WTC11 (cell line): ENCODE data around the gene HSF2BP. TPM values are rescaled to one million over a fixed set of nuclear protein-coding genes. Genes with fewer than 3 reads are reported as not detected.
A peak's percentile ranks its signal among the peaks of the same experiment; 100 is the strongest.

Experiments used
- CREM ChIP-seq: sonication (generic); formaldehyde crosslinking; IDR thresholded peaks from 2 replicates; pipeline ENCODE4 v1.8.1; 2022; ENCODE audit warnings: mild to moderate bottlenecking, missing genetic modification reagents, moderate library complexity
- ESRRA ChIP-seq: sonication (generic); formaldehyde crosslinking; IDR thresholded peaks from 2 replicates; pipeline ENCODE4 v1.8.1; 2022; ENCODE audit warnings: mild to moderate bottlenecking, missing genetic modification reagents, borderline replicate concordance
- JUN ChIP-seq: sonication (generic); formaldehyde crosslinking; IDR thresholded peaks from 2 replicates; pipeline ENCODE4 v1.8.0; 2023; ENCODE audit warnings: mild to moderate bottlenecking, missing genetic modification reagents
- PRRX2 ChIP-seq: fragments of 250-450 bp; sonication (Bioruptor Pico); IDR thresholded peaks from 2 replicates; pipeline ENCODE4 v1.8.0; 2021; ENCODE audit warnings: mild to moderate bottlenecking
- SOX15 ChIP-seq: fragments of 250-450 bp; sonication (Bioruptor Pico); IDR thresholded peaks from 2 replicates; pipeline ENCODE4 v1.9.0; 2021; ENCODE audit warnings: mild to moderate bottlenecking
- ZNF232 ChIP-seq: sonication (generic); formaldehyde crosslinking; IDR thresholded peaks from 2 replicates; pipeline ENCODE4 v1.8.0; 2022; ENCODE audit warnings: mild to moderate bottlenecking, missing genetic modification reagents
- ZNF263 ChIP-seq: sonication (generic); formaldehyde crosslinking; IDR thresholded peaks from 2 replicates; pipeline ENCODE4 v1.8.1; 2022; ENCODE audit warnings: low read depth, mild to moderate bottlenecking, moderate library complexity, missing genetic modification reagents
- ZNF671 ChIP-seq: fragments of 250-450 bp; sonication (Bioruptor Pico); IDR thresholded peaks from 2 replicates; pipeline ENCODE4 v1.8.0; 2021; ENCODE audit warnings: mild to moderate bottlenecking
- total RNA-seq: library from RNA; stranded (reverse); gene quantifications from 3 replicates; pipeline ENCODE4 v1.2.3, GENCODE V29; 2021
- TF ChIP-seq, protein P1 (sequence below): sonication (generic); formaldehyde crosslinking; IDR thresholded peaks from 2 replicates; pipeline ENCODE4 v1.8.1; 2023; ENCODE audit warnings: mild to moderate bottlenecking, moderate library complexity, missing genetic modification reagents
- TF ChIP-seq, protein P2 (sequence below): sonication (generic); formaldehyde crosslinking; IDR thresholded peaks from 2 replicates; pipeline ENCODE4 v1.8.0; 2023; ENCODE audit warnings: missing genetic modification reagents, mild to moderate bottlenecking, borderline replicate concordance
- TF ChIP-seq, protein P3 (sequence below): fragments of 250-450 bp; sonication (Bioruptor Pico); IDR thresholded peaks from 2 replicates; pipeline ENCODE4 v1.9.0; 2021; ENCODE audit warnings: mild to moderate bottlenecking, borderline replicate concordance
- TF ChIP-seq, protein P4 (sequence below): sonication (generic); formaldehyde crosslinking; conservative IDR thresholded peaks from 2 replicates; pipeline ENCODE4 v1.8.1; 2023; ENCODE audit warnings: mild to moderate bottlenecking, low read depth, missing genetic modification reagents, moderate library complexity
- TF ChIP-seq, protein P5 (sequence below): fragments of 250-450 bp; sonication (Bioruptor Pico); IDR thresholded peaks from 2 replicates; pipeline ENCODE4 v1.9.0; 2021; ENCODE audit warnings: moderate library complexity, mild to moderate bottlenecking, inconsistent platforms, borderline replicate concordance
- TF ChIP-seq, protein P6 (sequence below): sonication (generic); formaldehyde crosslinking; IDR thresholded peaks from 2 replicates; pipeline ENCODE4 v1.8.1; 2022; ENCODE audit warnings: mild to moderate bottlenecking, moderate library complexity, missing genetic modification reagents
- TF ChIP-seq, protein P7 (sequence below): sonication (generic); formaldehyde crosslinking; IDR thresholded peaks from 2 replicates; pipeline ENCODE4 v1.8.1; 2023; ENCODE audit warnings: mild to moderate bottlenecking, missing genetic modification reagents, borderline replicate concordance
- TF ChIP-seq, protein P8 (sequence below): fragments of 250-450 bp; sonication (Bioruptor Pico); IDR thresholded peaks from 2 replicates; pipeline ENCODE4 v1.8.0; 2021; ENCODE audit warnings: mild to moderate bottlenecking

HSF2BP gene
- total RNA-seq, 1 experiment from 2014 or later = 1.1 TPM

DNA sequence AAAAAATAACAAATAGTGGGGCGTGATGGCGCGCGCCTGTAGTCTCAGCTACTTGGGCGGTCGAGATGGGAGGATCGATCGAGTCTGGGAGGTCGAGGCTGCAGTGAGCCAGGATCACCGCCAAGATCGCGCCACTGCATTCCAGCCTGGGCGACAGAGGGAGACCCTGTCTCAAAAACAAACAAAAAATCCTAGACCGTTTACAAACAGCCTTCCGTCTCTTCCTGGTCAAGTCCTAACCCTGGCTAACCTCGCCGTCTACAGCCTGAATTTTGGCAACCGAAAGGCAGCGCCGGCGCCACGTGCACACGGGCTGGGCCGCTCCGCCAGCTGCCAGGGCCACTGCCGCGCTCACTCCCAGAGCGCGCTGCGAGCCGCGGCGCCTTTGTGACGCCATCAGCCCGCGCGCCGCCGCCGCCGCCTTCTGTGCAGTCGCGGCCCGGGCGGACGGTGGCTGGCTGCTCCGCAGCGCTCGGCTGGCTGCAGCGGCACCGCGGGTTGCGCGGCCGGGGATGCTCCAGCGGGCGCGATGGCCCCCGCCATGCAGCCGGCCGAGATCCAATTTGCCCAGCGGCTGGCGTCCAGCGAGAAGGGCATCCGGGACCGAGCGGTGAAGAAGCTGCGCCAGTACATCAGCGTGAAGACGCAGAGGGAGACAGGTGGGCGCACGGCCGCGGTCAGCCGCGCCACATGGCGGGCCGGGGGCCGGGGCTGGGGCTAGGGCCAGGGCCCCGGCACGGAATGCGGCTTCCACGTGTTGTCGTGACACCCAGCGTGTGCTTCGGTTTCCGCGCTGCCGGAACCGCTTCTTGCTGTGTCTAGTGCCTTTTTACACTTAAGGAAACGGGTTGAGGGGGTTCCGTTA lies at the start of gene HSF2BP, which contains the start of gene RRP1B (continued):
- TF ChIP-seq, protein P1, sequence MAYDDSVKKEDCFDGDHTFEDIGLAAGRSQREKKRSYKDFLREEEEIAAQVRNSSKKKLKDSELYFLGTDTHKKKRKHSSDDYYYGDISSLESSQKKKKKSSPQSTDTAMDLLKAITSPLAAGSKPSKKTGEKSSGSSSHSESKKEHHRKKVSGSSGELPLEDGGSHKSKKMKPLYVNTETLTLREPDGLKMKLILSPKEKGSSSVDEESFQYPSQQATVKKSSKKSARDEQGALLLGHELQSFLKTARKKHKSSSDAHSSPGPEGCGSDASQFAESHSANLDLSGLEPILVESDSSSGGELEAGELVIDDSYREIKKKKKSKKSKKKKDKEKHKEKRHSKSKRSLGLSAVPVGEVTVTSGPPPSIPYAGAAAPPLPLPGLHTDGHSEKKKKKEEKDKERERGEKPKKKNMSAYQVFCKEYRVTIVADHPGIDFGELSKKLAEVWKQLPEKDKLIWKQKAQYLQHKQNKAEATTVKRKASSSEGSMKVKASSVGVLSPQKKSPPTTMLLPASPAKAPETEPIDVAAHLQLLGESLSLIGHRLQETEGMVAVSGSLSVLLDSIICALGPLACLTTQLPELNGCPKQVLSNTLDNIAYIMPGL (CRISPR knock-in tag) = peak; percentile 94
- TF ChIP-seq JUN (CRISPR knock-in tag) (peak; percentile 93), SOX15 (CRISPR knock-in tag) (no peak), ZNF263 (CRISPR knock-in tag) (no peak), CREM (CRISPR knock-in tag) (peak; percentile 99), ESRRA (CRISPR knock-in tag) (peak; percentile 97), ZNF232 (CRISPR knock-in tag) (peak; percentile 73; the same call in 1 of the 2 replicates), PRRX2 (CRISPR knock-in tag) (no peak), ZNF671 (no peak)
- TF ChIP-seq, protein P2, sequence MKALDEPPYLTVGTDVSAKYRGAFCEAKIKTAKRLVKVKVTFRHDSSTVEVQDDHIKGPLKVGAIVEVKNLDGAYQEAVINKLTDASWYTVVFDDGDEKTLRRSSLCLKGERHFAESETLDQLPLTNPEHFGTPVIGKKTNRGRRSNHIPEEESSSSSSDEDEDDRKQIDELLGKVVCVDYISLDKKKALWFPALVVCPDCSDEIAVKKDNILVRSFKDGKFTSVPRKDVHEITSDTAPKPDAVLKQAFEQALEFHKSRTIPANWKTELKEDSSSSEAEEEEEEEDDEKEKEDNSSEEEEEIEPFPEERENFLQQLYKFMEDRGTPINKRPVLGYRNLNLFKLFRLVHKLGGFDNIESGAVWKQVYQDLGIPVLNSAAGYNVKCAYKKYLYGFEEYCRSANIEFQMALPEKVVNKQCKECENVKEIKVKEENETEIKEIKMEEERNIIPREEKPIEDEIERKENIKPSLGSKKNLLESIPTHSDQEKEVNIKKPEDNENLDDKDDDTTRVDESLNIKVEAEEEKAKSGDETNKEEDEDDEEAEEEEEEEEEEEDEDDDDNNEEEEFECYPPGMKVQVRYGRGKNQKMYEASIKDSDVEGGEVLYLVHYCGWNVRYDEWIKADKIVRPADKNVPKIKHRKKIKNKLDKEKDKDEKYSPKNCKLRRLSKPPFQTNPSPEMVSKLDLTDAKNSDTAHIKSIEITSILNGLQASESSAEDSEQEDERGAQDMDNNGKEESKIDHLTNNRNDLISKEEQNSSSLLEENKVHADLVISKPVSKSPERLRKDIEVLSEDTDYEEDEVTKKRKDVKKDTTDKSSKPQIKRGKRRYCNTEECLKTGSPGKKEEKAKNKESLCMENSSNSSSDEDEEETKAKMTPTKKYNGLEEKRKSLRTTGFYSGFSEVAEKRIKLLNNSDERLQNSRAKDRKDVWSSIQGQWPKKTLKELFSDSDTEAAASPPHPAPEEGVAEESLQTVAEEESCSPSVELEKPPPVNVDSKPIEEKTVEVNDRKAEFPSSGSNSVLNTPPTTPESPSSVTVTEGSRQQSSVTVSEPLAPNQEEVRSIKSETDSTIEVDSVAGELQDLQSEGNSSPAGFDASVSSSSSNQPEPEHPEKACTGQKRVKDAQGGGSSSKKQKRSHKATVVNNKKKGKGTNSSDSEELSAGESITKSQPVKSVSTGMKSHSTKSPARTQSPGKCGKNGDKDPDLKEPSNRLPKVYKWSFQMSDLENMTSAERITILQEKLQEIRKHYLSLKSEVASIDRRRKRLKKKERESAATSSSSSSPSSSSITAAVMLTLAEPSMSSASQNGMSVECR = peak; percentile 96
- TF ChIP-seq, protein P3, sequence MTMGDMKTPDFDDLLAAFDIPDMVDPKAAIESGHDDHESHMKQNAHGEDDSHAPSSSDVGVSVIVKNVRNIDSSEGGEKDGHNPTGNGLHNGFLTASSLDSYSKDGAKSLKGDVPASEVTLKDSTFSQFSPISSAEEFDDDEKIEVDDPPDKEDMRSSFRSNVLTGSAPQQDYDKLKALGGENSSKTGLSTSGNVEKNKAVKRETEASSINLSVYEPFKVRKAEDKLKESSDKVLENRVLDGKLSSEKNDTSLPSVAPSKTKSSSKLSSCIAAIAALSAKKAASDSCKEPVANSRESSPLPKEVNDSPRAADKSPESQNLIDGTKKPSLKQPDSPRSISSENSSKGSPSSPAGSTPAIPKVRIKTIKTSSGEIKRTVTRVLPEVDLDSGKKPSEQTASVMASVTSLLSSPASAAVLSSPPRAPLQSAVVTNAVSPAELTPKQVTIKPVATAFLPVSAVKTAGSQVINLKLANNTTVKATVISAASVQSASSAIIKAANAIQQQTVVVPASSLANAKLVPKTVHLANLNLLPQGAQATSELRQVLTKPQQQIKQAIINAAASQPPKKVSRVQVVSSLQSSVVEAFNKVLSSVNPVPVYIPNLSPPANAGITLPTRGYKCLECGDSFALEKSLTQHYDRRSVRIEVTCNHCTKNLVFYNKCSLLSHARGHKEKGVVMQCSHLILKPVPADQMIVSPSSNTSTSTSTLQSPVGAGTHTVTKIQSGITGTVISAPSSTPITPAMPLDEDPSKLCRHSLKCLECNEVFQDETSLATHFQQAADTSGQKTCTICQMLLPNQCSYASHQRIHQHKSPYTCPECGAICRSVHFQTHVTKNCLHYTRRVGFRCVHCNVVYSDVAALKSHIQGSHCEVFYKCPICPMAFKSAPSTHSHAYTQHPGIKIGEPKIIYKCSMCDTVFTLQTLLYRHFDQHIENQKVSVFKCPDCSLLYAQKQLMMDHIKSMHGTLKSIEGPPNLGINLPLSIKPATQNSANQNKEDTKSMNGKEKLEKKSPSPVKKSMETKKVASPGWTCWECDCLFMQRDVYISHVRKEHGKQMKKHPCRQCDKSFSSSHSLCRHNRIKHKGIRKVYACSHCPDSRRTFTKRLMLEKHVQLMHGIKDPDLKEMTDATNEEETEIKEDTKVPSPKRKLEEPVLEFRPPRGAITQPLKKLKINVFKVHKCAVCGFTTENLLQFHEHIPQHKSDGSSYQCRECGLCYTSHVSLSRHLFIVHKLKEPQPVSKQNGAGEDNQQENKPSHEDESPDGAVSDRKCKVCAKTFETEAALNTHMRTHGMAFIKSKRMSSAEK (CRISPR knock-in tag) = peak; percentile 93
- TF ChIP-seq, protein P4, sequence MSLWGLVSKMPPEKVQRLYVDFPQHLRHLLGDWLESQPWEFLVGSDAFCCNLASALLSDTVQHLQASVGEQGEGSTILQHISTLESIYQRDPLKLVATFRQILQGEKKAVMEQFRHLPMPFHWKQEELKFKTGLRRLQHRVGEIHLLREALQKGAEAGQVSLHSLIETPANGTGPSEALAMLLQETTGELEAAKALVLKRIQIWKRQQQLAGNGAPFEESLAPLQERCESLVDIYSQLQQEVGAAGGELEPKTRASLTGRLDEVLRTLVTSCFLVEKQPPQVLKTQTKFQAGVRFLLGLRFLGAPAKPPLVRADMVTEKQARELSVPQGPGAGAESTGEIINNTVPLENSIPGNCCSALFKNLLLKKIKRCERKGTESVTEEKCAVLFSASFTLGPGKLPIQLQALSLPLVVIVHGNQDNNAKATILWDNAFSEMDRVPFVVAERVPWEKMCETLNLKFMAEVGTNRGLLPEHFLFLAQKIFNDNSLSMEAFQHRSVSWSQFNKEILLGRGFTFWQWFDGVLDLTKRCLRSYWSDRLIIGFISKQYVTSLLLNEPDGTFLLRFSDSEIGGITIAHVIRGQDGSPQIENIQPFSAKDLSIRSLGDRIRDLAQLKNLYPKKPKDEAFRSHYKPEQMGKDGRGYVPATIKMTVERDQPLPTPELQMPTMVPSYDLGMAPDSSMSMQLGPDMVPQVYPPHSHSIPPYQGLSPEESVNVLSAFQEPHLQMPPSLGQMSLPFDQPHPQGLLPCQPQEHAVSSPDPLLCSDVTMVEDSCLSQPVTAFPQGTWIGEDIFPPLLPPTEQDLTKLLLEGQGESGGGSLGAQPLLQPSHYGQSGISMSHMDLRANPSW (CRISPR knock-in tag) = no peak
- TF ChIP-seq, protein P5, sequence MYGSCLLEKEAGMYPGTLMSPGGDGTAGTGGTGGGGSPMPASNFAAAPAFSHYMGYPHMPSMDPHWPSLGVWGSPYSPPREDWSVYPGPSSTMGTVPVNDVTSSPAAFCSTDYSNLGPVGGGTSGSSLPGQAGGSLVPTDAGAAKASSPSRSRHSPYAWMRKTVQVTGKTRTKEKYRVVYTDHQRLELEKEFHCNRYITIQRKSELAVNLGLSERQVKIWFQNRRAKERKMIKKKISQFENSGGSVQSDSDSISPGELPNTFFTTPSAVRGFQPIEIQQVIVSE (CRISPR knock-in tag) = no peak
- TF ChIP-seq, protein P6, sequence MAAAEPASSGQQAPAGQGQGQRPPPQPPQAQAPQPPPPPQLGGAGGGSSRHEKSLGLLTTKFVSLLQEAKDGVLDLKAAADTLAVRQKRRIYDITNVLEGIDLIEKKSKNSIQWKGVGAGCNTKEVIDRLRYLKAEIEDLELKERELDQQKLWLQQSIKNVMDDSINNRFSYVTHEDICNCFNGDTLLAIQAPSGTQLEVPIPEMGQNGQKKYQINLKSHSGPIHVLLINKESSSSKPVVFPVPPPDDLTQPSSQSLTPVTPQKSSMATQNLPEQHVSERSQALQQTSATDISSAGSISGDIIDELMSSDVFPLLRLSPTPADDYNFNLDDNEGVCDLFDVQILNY = peak; percentile 97
- TF ChIP-seq, protein P7, sequence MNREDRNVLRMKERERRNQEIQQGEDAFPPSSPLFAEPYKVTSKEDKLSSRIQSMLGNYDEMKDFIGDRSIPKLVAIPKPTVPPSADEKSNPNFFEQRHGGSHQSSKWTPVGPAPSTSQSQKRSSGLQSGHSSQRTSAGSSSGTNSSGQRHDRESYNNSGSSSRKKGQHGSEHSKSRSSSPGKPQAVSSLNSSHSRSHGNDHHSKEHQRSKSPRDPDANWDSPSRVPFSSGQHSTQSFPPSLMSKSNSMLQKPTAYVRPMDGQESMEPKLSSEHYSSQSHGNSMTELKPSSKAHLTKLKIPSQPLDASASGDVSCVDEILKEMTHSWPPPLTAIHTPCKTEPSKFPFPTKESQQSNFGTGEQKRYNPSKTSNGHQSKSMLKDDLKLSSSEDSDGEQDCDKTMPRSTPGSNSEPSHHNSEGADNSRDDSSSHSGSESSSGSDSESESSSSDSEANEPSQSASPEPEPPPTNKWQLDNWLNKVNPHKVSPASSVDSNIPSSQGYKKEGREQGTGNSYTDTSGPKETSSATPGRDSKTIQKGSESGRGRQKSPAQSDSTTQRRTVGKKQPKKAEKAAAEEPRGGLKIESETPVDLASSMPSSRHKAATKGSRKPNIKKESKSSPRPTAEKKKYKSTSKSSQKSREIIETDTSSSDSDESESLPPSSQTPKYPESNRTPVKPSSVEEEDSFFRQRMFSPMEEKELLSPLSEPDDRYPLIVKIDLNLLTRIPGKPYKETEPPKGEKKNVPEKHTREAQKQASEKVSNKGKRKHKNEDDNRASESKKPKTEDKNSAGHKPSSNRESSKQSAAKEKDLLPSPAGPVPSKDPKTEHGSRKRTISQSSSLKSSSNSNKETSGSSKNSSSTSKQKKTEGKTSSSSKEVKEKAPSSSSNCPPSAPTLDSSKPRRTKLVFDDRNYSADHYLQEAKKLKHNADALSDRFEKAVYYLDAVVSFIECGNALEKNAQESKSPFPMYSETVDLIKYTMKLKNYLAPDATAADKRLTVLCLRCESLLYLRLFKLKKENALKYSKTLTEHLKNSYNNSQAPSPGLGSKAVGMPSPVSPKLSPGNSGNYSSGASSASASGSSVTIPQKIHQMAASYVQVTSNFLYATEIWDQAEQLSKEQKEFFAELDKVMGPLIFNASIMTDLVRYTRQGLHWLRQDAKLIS (CRISPR knock-in tag) = peak; percentile 64; the same call in 1 of the 2 replicates
- TF ChIP-seq, protein P8, sequence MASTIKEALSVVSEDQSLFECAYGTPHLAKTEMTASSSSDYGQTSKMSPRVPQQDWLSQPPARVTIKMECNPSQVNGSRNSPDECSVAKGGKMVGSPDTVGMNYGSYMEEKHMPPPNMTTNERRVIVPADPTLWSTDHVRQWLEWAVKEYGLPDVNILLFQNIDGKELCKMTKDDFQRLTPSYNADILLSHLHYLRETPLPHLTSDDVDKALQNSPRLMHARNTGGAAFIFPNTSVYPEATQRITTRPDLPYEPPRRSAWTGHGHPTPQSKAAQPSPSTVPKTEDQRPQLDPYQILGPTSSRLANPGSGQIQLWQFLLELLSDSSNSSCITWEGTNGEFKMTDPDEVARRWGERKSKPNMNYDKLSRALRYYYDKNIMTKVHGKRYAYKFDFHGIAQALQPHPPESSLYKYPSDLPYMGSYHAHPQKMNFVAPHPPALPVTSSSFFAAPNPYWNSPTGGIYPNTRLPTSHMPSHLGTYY (CRISPR knock-in tag) = no peak
